H1 (cell line): ENCODE measurements around the gene KERA. TPM values are rescaled to one million over a fixed set of nuclear protein-coding genes. Genes with fewer than 3 reads are reported as not detected.

Experiments
- CREB1 ChIP-seq: IDR thresholded peaks from 2 replicates; pipeline ENCODE4 v1.6.1; 2012; ENCODE audit warnings: inconsistent platforms
- polyA plus RNA-seq, 7 experiments: library from polyadenylated mRNA; depleted of rRNA in 3 of 7; stranded (reverse) in 5 of 7; unstranded in 2 of 7; fragments of >200 nt in 5 of 7; fragments of 200-250 nt in 2 of 7; gene quantifications; 1 replicate in 5 of 7; 2 replicates in 1 of 7; 4 replicates in 1 of 7; pipeline versions ENCODE4 v1.2.1 to v1.2.3, GENCODE V29; 2011 to 2013; ENCODE audit warnings: missing spikeins in 2 of 7, mixed read lengths in 2 of 7
- total RNA-seq: library from RNA; stranded (reverse); fragmentation: NEBNext Ultra II Directional; extraction: Animal tissue kit (Norgen Biotek cat#: 25700); gene quantifications from 2 replicates; pipeline ENCODE4 v1.2.1, GENCODE V29; 2021

The KERA gene
- total and polyA plus RNA-seq, 2 of the 8 experiments (the other 6 are each of a cell fraction or from before 2014, with no cell fraction given), result not detected

DNA sequence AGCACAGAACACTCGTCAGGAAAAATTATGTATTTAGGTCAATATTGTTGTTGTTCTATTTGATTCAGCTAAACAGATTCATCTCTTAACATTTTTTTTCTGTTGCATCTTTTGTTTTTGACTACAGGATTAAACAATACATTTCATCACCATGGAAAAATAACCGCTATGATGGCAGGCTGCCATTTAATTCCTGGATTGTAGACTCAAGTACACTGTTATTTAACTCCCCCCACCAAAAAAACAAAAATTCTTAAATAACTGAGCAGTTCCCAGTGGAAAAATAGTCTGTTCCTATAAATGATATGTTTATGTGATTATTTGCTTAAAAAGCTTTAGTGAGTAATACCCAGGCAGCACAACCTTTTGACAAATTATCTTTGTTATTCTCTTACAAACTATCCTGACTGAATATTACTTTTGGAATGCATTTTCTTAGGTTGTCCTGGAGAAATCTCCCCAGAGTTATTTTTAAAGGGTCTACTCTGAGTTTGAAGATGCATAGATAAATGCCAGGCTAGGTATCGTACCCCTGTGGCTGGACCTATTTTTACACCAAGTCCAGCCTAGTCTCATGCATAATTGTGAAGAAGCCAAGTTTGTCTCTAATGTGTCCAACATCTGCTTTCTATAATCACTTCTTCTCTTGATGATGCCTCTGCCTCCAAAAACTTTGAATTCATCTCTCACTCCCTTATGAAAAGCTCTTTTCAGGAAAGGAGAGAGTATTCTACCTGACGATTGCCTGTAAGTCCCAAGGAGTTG, 3.7 kb downstream of the KERA start (continued):
- no peak for TF ChIP-seq CREB1
